Prostate gland (tissue), 2 donors: ENCODE results near the gene TRABD. TPM values are rescaled to one million over a fixed set of nuclear protein-coding genes. Genes with fewer than 3 reads are reported as not detected.
"Not testable (repeated sequence)": the region's sequence is repeated elsewhere in the genome, so short reads cannot be mapped to it uniquely, and the experiment has no call there.

ENCODE experiments used
- DNase-seq: peaks from one replicate; pipeline ENCODE4 v3.0.0-alpha.2; 2019; ENCODE audit warnings: low spot score
- H3K27ac ChIP-seq, 2 donors: fragments of 200-600 bp; sonication (generic); 2 replicates each; pipeline ENCODE4 v1.5.1; 2017 to 2019
- H3K27me3 ChIP-seq: fragments of 200-600 bp; sonication (generic); replicated peaks from 2 replicates; pipeline ENCODE4 v1.5.1; 2019; ENCODE audit not compliant: insufficient read depth
- H3K36me3 ChIP-seq, 2 donors: fragments of 200-600 bp; sonication (generic); 1 replicate in 1 of 2; 2 replicates in 1 of 2; pipeline versions ENCODE4 v1.5.1 to v1.8.1; 2017 to 2019
- H3K4me1 ChIP-seq: fragments of 200-600 bp; sonication (generic); replicated peaks from 2 replicates; pipeline ENCODE4 v1.5.1; 2019
- H3K4me3 ChIP-seq, 2 donors: fragments of 200-600 bp; sonication (generic); 2 replicates each; pipeline ENCODE4 v1.5.1; 2017 to 2019
- H3K9me3 ChIP-seq: fragments of 200-600 bp; sonication (generic); 2 replicates; pipeline ENCODE4 v1.5.1; 2017
- CTCF ChIP-seq, 4 experiments: fragments of 200-600 bp in 2 of 4; fragments of 450-650 bp in 2 of 4; sonication (generic) in 2 of 4; IDR thresholded peaks; 1 replicate in 3 of 4; 2 replicates in 1 of 4; pipeline ENCODE4 v1.5.1; 2016 to 2019; ENCODE audit warnings: antibody characterized with exemption in 4 of 4, mild to moderate bottlenecking in 2 of 4, moderate library complexity in 2 of 4
- POLR2A ChIP-seq: fragments of 450-650 bp; IDR thresholded peaks from one replicate; pipeline ENCODE4 v1.6.1; 2016; ENCODE audit warnings: antibody characterized with exemption, mild to moderate bottlenecking
- POLR2AphosphoS5 ChIP-seq: sonication (generic); formaldehyde crosslinking; IDR thresholded peaks from one replicate; pipeline ENCODE4 v1.6.1; 2017; ENCODE audit warnings: antibody characterized with exemption
- WGBS: methylation state at CpG from one replicate; pipeline ENCODE4 v1.1.5; 2018; 5-methylcytosine and 5-hydroxymethylcytosine counted together
- intact Hi-C: fragments of 100-400 bp; cut with DNase I; formaldehyde crosslinking; loops from one replicate; pipeline ENCODE4 v1.14.2; 2022
- total RNA-seq, 2 donors: library from RNA; depleted of rRNA; stranded (reverse); fragments of >200 nt; gene quantifications; one replicate each; pipeline ENCODE4 v1.1.0, GENCODE V29; 2016

The TRABD gene
- total RNA-seq, 2 donors from 2014 or later: 39.1 to 43.1 TPM

DNA sequence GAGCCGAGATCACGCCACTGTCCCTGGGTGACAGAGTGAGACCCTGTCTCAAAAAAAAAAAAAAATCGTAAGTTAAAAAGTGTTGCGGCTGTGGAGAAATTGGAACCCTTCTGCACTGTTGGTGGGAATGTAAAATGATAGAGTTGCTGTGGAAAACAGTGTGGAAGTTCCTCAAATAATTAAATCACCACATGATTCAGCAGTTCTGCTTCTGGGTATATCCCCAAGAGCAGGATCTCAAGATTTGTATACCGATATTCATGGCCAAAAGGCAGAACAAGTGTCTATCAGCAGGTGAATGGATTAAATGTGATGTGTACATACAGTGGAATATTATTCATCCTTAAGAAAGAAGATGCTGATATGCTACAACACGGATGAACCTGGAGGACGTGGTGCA is 18.9 kb downstream of the TRABD start:
- Histone ChIP-seq H3K9me3 (no peaks in the 10 kb centered on the region), H3K4me3 (no peak overlapping the region), H3K4me1 (peaks cover 5% of the 10 kb centered on the region), H3K27ac (no peak overlapping the region), H3K36me3 (no peaks in the 10 kb centered on the region), H3K27me3 (no peaks in the 10 kb centered on the region)
- intact Hi-C loops: loop anchor here (10.0 kb wide), 1 partner anchor 270 kb away; no protein-coding TSS in a partner anchor
- DNase-seq: no peak
- TF ChIP-seq POLR2A: no peak
- TF ChIP-seq CTCF (IDR thresholded peaks at IDR 0.05): no peak
- no peak for TF ChIP-seq POLR2AphosphoS5
- 94% methylated on average over 7 of the region's 7 CpGs for WGBS

DNA sequence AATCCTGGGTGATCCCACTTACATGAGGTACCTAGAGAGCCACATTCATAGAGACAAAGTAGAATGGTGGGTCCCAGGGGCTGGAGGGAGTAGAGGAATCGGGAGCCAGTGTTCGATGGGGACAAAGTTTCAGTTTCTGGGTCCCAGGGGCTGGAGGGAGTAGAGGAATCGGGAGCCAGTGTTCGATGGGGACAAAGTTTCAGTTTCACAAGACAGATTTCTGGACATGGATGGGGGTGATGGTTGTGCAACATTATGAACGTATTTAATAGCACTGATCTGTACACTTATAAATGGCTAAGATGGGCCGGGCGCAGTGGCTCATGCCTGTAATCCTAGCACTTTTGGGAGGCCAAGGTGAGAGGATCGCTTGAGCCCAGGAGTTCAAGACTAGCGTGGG is 19.3 kb downstream of the TRABD start:
- H3K9me3 ChIP-seq, H3K27ac ChIP-seq, H3K4me3 ChIP-seq, H3K27me3 ChIP-seq, DNase-seq, H3K4me1 ChIP-seq, H3K36me3 ChIP-seq: not testable (repeated sequence)
- WGBS: 80% methylated on average over 9 of the region's 9 CpGs
- intact Hi-C loops: loop anchor here (10.0 kb wide), 1 partner anchor 270 kb away; no protein-coding TSS in a partner anchor

DNA sequence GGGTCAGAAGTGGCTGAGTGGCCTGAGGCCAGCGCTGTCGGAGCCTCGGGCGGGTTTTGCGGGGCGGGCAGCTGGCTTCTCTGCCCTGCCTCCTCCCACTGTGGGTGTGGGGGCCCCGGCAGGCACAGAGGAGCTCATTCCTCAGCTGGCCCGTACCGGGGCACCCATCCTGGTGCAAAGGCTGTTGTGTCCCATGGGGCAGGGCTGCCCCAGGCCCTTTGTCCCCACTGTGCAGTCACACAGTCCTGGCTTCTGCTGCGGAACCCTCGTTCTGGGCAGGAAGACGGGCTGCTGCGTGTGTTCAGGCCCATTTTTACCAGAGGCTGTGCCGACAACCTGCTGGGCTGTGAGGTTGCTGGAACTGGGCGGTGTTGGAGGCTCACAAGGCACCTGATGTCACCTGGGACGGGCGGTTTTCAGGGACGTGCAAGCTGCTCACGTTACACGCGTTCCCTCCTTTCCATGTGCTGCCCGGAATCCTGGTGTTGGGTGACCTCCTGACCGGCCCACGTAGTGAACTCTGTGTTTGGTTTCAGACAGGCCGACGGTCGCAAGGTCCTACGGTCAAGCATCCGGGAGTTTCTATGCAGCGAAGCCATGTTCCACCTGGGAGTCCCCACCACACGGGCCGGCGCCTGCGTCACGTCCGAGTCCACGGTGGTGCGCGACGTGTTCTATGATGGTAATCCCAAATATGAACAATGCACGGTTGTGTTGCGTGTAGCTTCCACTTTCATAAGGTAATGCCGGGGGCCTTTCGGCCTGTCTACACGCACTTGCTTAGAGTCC is 20.3 kb downstream of the TRABD start:
- no peaks in the 10 kb centered on the region for H3K27me3 ChIP-seq
- H3K4me3 ChIP-seq: no peak overlapping the region
- peaks cover 0 to 10% of the 10 kb centered on the region in 2 donors for H3K36me3 ChIP-seq
- H3K9me3 ChIP-seq: no peaks in the 10 kb centered on the region
- intact Hi-C loops: loop anchor here (10.0 kb wide), 1 partner anchor 271 kb away; no protein-coding TSS in a partner anchor
- H3K27ac ChIP-seq: peak overlapping the region in 1 of 2 donors; percentile 14
- 89% methylated on average over 42 of the region's 45 CpGs for WGBS
- DNase-seq: no peak
- H3K4me1 ChIP-seq: no peaks in the 10 kb centered on the region
- TF ChIP-seq POLR2AphosphoS5 (no peak), POLR2A (no peak), CTCF (IDR thresholded peaks at IDR 0.05) (no peak)

DNA sequence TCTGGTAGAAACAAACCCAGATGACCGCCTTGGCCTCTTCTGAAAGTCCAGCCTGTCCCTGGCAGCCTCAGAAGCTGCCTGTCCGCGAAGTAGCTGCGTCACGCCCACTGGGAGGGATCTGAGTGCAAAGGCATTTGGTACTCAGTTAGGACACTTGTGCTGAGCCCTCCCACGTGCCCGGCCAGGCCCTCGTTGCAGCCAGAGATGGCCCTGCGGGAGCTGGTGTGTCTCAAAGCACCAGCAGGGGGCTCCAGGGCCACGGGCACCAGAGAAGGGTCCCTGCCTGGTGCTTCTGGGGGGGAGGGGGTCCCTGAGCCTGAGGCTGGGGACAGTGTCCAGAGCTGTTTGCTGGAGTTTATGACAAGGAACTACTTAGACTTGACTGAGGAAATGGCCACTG is 20.9 kb downstream of the TRABD start:
- no peak for DNase-seq
- Histone ChIP-seq H3K27ac (no peak overlapping the region), H3K36me3 (peaks cover 5 to 13% of the 10 kb centered on the region in 2 donors), H3K9me3 (no peaks in the 10 kb centered on the region), H3K27me3 (no peaks in the 10 kb centered on the region), H3K4me1 (no peaks in the 10 kb centered on the region), H3K4me3 (no peak overlapping the region)
- no peak for TF ChIP-seq POLR2A
- peak in 2 of 4 experiments; percentile 19 to 30 for TF ChIP-seq CTCF (IDR thresholded peaks at IDR 0.05)
- 38% methylated on average over 10 of the region's 10 CpGs for WGBS
- intact Hi-C loops: loop anchor here (10.0 kb wide), 1 partner anchor 272 kb away; no protein-coding TSS in a partner anchor

DNA sequence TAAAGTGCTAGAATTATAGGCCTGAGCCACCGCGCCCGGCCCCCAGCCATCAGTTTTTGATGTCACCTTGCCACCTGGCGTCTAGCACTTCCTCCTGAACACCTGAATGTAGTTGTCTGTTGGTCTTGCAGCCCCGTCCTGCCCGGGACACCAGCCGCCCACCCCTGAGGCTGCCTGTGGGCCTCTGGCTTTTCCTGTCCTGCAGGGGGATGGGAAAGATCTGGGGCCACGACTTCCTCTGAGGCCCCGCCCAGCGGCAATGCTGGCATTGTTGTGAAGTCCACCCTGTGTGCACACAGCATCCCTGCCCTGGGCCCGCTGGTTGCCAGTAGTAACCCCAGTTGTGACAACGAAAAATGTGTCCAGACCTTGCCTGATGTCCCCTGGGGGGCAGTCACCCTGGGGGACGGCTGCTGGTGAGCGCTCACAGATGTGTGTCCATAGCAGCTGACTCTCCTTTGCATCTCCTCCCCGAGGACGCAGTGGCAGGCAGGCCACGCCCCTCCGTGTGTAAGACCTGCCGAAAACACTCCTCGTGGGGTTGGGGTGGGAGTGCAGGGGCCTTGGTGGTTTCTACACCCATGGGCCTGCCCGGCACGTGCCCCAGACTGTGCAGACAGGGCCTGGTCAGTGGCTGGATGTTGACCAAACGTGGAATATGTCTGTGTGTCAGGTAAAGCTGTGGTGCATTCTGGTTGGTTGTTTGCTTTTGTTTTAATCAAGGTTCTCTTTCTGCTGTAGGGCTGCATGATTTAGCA is 21.8 kb downstream of the TRABD start:
- no peak for DNase-seq
- WGBS: 72% methylated on average over 23 of the region's 23 CpGs
- H3K27me3 ChIP-seq: no peaks in the 10 kb centered on the region
- no peak for TF ChIP-seq POLR2AphosphoS5
- no peak for TF ChIP-seq CTCF (IDR thresholded peaks at IDR 0.05)
- no peak for TF ChIP-seq POLR2A
- H3K4me1 ChIP-seq: no peaks in the 10 kb centered on the region
- peaks cover 5 to 13% of the 10 kb centered on the region in 2 donors for H3K36me3 ChIP-seq
- H3K27ac ChIP-seq: no peak overlapping the region
- no peaks in the 10 kb centered on the region for H3K9me3 ChIP-seq
- H3K4me3 ChIP-seq: no peak overlapping the region
- intact Hi-C loops: loop anchor here (2.0 to 10.0 kb wide), 2 partner anchors 61 to 273 kb away; no protein-coding TSS in a partner anchor
